Measurements from ENCODE around the gene NUP62.

NUP62 gene

GRCh38 chr19:49918089-49918488, 11.2 kb downstream of the NUP62 start:
- no peaks in the 10 kb centered on the region for H3K9me3 Mint-ChIP-seq
- ATAC-seq (replicated peaks; ENCODE audit: extremely low read depth, poor library complexity, severe bottlenecking) = no peak
- no peaks in the 10 kb centered on the region for H3K27me3 Mint-ChIP-seq
- H3K4me3 Mint-ChIP-seq = no peak overlapping the region
- H3K27ac Mint-ChIP-seq (ENCODE audit: low read depth) = no peak overlapping the region
- peaks cover 24% of the 10 kb centered on the region for H3K36me3 Mint-ChIP-seq (ENCODE audit: insufficient read depth)
- no peak for DNase-seq (ENCODE audit: low spot score in 2 of 2)
- peaks cover 55% of the 10 kb centered on the region for H3K4me1 Mint-ChIP-seq

GRCh38 chr19:49916839-49917733, 12.2 kb downstream of the NUP62 start:
- Mint-ChIP-seq H3K4me1 (peaks cover 53% of the 10 kb centered on the region), H3K4me3 (no peak overlapping the region), H3K36me3 (ENCODE audit: insufficient read depth) (peaks cover 23% of the 10 kb centered on the region), H3K27ac (ENCODE audit: low read depth) (peak overlapping the region; percentile 81), H3K9me3 (no peaks in the 10 kb centered on the region), H3K27me3 (no peaks in the 10 kb centered on the region)
- ATAC-seq (replicated peaks; ENCODE audit: extremely low read depth, poor library complexity, severe bottlenecking) (no peak), DNase-seq (ENCODE audit: low spot score in 2 of 2) (no peak)

GRCh38 chr19:49915271-49915670, 14.0 kb downstream of the NUP62 start:
- peak overlapping the region; percentile 21 for H3K27ac Mint-ChIP-seq (ENCODE audit: low read depth)
- ATAC-seq (replicated peaks; ENCODE audit: extremely low read depth, poor library complexity, severe bottlenecking) = no peak
- no peak overlapping the region for H3K4me3 Mint-ChIP-seq
- H3K27me3 Mint-ChIP-seq = no peaks in the 10 kb centered on the region
- H3K9me3 Mint-ChIP-seq = no peaks in the 10 kb centered on the region
- peaks cover 47% of the 10 kb centered on the region for H3K4me1 Mint-ChIP-seq
- H3K36me3 Mint-ChIP-seq (ENCODE audit: insufficient read depth) = peaks cover 19% of the 10 kb centered on the region
- DNase-seq (ENCODE audit: low spot score in 2 of 2) = no peak

GRCh38 chr19:49913720-49914119, 15.6 kb downstream of the NUP62 start:
- ATAC-seq (replicated peaks; ENCODE audit: extremely low read depth, poor library complexity, severe bottlenecking) (no peak), DNase-seq (ENCODE audit: low spot score in 2 of 2) (no peak)
- H3K27ac Mint-ChIP-seq (ENCODE audit: low read depth) = no peak overlapping the region
- no peaks in the 10 kb centered on the region for H3K27me3 Mint-ChIP-seq
- H3K9me3 Mint-ChIP-seq = no peaks in the 10 kb centered on the region
- peaks cover 21% of the 10 kb centered on the region for H3K36me3 Mint-ChIP-seq (ENCODE audit: insufficient read depth)
- H3K4me3 Mint-ChIP-seq = no peak overlapping the region
- peaks cover 38% of the 10 kb centered on the region for H3K4me1 Mint-ChIP-seq

- no peak for DNase-seq (ENCODE audit: low spot score in 2 of 2)
- no peak for ATAC-seq (replicated peaks; ENCODE audit: extremely low read depth, poor library complexity, severe bottlenecking)
- peaks cover 38% of the 10 kb centered on the region for H3K4me1 Mint-ChIP-seq
- no peaks in the 10 kb centered on the region for H3K9me3 Mint-ChIP-seq
- H3K4me3 Mint-ChIP-seq = no peak overlapping the region
- peaks cover 22% of the 10 kb centered on the region for H3K36me3 Mint-ChIP-seq (ENCODE audit: insufficient read depth)
- no peaks in the 10 kb centered on the region for H3K27me3 Mint-ChIP-seq
- no peak overlapping the region for H3K27ac Mint-ChIP-seq (ENCODE audit: low read depth)
These were observed 16.2 kb downstream of the NUP62 start for GRCh38 chr19:49912965-49913685.

GRCh38 chr19:49911381-49912145, 17.7 kb downstream of the NUP62 start:
- H3K36me3 Mint-ChIP-seq (ENCODE audit: insufficient read depth) = peaks cover 17% of the 10 kb centered on the region
- ATAC-seq (replicated peaks; ENCODE audit: extremely low read depth, poor library complexity, severe bottlenecking) (no peak), DNase-seq (ENCODE audit: low spot score in 2 of 2) (no peak)
- peak overlapping the region; percentile 79 for H3K27ac Mint-ChIP-seq (ENCODE audit: low read depth)
- H3K9me3 Mint-ChIP-seq = no peaks in the 10 kb centered on the region
- no peak overlapping the region for H3K4me3 Mint-ChIP-seq
- H3K27me3 Mint-ChIP-seq = no peaks in the 10 kb centered on the region
- H3K4me1 Mint-ChIP-seq = peaks cover 29% of the 10 kb centered on the region

GRCh38 chr19:49910179-49910578, 19.1 kb downstream of the NUP62 start:
- H3K4me1 Mint-ChIP-seq = peaks cover 20% of the 10 kb centered on the region
- ATAC-seq (replicated peaks; ENCODE audit: extremely low read depth, poor library complexity, severe bottlenecking) = no peak
- DNase-seq (ENCODE audit: low spot score in 2 of 2) = no peak
- H3K36me3 Mint-ChIP-seq (ENCODE audit: insufficient read depth) = peaks cover 15% of the 10 kb centered on the region
- H3K4me3 Mint-ChIP-seq = no peak overlapping the region
- H3K27me3 Mint-ChIP-seq = no peaks in the 10 kb centered on the region
- H3K9me3 Mint-ChIP-seq = no peaks in the 10 kb centered on the region
- no peak overlapping the region for H3K27ac Mint-ChIP-seq (ENCODE audit: low read depth)

GRCh38 chr19:49908480-49909420, 20.6 kb downstream of the NUP62 start:
- peak overlapping the region; percentile 35 for H3K27ac Mint-ChIP-seq (ENCODE audit: low read depth)
- ATAC-seq (replicated peaks; ENCODE audit: extremely low read depth, poor library complexity, severe bottlenecking) = no peak
- no peaks in the 10 kb centered on the region for H3K27me3 Mint-ChIP-seq

GRCh38 chr19:49907745-49908446, 21.4 kb downstream of the NUP62 start:
- Mint-ChIP-seq H3K27me3 (no peaks in the 10 kb centered on the region), H3K9me3 (no peaks in the 10 kb centered on the region), H3K27ac (ENCODE audit: low read depth) (peak overlapping the region; percentile 35), H3K4me3 (no peak overlapping the region), H3K36me3 (ENCODE audit: insufficient read depth) (peaks cover 14% of the 10 kb centered on the region), H3K4me1 (peaks cover 11% of the 10 kb centered on the region)
- DNase-seq (ENCODE audit: low spot score in 2 of 2) (no peak), ATAC-seq (replicated peaks; ENCODE audit: extremely low read depth, poor library complexity, severe bottlenecking) (no peak)

More at GRCh38 chr19:49908480-49909420, 20.6 kb downstream of the NUP62 start:
- Mint-ChIP-seq H3K4me1 (peaks cover 16% of the 10 kb centered on the region), H3K9me3 (no peaks in the 10 kb centered on the region), H3K4me3 (no peak overlapping the region), H3K36me3 (ENCODE audit: insufficient read depth) (peaks cover 14% of the 10 kb centered on the region)
- no peak for DNase-seq (ENCODE audit: low spot score in 2 of 2)

- H3K36me3 Mint-ChIP-seq (ENCODE audit: insufficient read depth) = peaks cover 14% of the 10 kb centered on the region
- peaks cover 11% of the 10 kb centered on the region for H3K4me1 Mint-ChIP-seq
- H3K27ac Mint-ChIP-seq (ENCODE audit: low read depth) = peak overlapping the region; percentile 35
- no peaks in the 10 kb centered on the region for H3K9me3 Mint-ChIP-seq
- ATAC-seq (replicated peaks; ENCODE audit: extremely low read depth, poor library complexity, severe bottlenecking) = no peak
- no peak overlapping the region for H3K4me3 Mint-ChIP-seq
- no peaks in the 10 kb centered on the region for H3K27me3 Mint-ChIP-seq
- no peak for DNase-seq (ENCODE audit: low spot score in 2 of 2)
These were observed 22.3 kb downstream of the NUP62 start for GRCh38 chr19:49906879-49907564.

- Mint-ChIP-seq H3K27me3 (no peaks in the 10 kb centered on the region), H3K4me1 (no peaks in the 10 kb centered on the region), H3K9me3 (no peaks in the 10 kb centered on the region), H3K27ac (ENCODE audit: low read depth) (no peak overlapping the region), H3K36me3 (ENCODE audit: insufficient read depth) (peaks cover 9% of the 10 kb centered on the region), H3K4me3 (no peak overlapping the region)
- ATAC-seq (replicated peaks; ENCODE audit: extremely low read depth, poor library complexity, severe bottlenecking) (no peak), DNase-seq (ENCODE audit: low spot score in 2 of 2) (no peak)
These were observed 25.2 kb downstream of the NUP62 start for GRCh38 chr19:49904136-49904535.
